AML-193 (cell line): Measurements from ENCODE around the gene TCF23.
A peak's percentile ranks its signal among the peaks of the same experiment; 100 is the strongest.

ENCODE experiments used
- DNase-seq, 2 experiments: peaks; one replicate each; lab custom pipeline; 2025; lab: John Stamatoyannopoulos, UW

TCF23 gene

DNA sequence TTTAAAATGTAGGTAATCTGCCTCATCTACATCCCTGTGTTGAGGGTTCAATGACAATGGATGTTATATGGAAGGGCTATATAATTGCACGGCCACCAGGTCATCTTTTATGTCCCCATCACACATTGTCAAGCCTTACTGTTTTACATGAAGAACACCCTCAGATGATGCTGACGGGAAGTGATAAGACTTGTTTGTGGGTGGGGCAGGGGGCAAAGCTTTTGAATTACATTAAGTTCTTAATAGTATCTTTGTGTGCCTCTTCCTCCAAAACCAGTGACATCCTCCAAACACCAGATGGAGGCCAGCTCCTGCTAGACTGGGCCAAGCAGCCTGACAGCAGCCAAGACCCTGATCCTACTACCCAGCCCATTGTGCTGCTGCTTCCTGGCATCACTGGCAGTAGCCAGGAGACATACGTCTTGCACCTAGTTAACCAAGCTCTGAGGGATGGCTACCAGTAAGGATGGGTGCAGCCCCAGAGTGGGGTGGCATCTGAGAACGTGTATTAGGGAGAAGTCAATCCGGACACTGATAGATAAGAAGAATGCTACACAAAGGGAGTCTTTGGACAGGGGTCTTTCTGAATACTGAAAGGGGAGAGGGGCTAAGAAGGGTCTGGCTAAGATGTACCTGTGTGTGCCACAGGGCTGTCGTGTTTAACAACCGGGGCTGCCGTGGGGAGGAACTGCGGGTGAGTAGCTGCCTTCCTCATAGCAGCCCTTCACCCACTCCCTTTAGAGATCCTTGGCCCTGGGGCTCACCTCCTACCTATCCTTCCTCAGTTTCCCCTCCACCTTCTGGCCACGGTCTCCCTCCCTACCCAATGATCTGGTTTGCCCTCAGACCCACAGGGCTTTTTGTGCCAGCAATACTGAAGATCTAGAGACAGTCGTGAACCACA lies 19.9 kb upstream of the TCF23 start:
- no peak for DNase-seq

DNA sequence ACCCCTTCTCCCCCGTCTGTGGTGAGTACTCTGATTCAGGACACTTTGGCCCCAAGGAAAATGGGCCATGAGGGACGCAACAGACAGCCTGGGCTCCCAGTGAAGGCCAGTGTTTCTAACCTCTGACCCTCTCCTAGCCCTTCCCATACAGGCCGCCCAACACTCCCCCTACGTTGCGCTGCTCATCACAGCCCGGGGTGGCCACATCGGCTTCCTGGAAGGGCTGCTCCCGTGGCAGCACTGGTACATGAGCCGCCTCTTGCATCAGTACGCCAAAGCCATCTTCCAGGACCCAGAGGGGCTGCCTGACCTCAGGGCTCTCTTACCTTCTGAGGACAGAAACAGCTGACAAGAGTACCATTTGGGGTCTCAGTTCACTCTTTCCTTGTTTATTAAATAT lies 18.4 kb upstream of the TCF23 start:
- no peak for DNase-seq

DNA sequence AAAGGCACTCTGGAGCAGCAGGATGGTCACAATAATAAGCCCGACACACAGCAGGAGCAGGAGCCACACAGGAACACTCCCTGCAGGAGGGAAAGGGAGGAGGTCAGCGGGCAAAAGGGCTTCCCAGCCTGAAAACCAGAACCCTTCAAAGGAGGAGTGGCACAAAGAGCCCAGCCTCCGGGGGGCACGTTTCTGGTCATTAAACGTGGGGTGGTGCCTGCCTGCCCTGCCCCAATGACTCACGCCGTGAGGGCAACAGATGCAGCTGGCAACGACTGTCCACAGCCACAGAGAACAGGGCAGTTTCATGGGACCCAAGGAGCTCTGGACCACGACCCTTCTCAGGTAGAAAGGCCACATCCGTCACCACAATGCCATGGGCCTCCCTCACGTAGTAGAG lies 17.4 kb upstream of the TCF23 start:
- DNase-seq: no peak

DNA sequence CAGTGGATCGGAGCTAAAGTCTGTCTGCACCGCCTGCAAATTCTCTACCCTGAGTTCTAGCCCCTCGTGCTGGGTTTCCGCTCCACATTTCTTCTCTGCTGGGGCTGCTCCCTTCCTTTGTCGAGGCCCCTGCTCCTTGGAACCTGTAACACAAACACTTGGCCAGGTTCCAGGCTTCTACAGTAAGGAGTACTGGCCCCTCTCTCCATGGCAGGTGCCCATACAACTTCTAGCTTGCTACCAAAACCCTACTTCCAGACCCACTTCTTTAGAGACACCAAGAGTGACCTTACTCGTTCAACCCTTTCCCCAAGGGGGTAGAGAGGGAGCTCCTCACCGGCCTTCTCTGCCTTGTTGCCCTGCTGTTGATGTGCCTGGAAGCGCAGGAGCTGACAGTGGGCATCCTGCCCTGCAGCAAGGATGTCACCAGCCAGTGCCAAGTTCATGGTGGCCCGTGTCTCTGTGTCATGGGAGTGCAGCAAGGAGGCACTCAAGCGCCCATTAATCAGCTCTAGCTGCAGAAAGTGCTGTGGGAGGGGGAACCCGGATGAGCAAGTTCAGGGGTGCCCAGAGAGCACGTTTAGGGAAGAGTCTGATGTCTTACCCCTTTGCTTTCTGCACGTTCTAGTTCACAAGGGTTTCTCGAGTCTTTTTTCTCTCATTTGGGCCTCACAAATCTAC lies 15.5 kb upstream of the TCF23 start:
- DNase-seq: peak in 1 of 2 experiments; percentile 55

DNA sequence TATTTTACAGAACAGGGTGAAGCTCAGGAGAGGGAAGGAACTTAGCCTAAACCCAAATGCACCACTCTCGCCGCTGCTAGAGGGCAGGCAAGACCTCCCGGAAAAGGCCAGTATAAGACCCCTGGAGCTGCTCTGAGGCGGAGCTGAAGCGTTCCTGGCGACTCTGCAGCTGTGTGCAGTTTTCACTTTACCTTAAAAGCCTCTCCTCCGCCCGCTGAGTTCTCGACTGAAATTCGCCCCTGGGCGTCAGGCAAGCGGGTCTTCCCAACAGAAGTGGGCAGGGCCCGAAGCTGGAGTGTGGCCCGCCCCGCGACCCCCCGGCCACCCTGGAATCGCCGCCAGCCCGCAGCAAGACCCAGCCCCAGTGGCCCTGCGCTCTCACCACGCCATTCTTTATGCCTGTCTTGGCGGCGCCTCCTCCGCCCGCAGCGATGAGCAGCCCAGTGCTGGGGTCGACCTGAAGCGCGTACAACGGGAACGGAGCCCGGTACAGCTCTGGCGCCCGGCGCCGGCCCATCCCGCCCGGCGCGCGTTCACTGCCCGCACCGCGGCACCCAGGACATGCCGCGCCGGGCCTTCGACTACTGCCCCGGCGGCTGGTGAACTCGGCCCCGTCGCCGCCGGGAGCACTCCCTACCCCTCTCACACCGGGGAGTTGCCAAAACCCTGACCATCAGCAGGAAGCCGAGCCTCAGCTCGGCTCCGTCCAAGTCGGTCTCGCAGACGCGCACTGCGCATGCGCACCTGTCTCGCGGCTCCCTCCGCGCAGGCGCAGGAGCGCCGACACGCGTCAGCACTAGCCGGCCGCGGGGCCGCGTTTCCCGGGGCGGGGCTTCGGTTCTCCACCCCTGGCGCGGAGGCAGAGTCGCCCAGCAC lies 14.7 kb upstream of the TCF23 start, which contains the start of gene PREB:
Gene PREB, minus strand, starts transcription at position 732 of the 876 bp plus-strand sequence. Its CDS starts 215 bp downstream, at position 517.
- peak; percentile 91 for DNase-seq

DNA sequence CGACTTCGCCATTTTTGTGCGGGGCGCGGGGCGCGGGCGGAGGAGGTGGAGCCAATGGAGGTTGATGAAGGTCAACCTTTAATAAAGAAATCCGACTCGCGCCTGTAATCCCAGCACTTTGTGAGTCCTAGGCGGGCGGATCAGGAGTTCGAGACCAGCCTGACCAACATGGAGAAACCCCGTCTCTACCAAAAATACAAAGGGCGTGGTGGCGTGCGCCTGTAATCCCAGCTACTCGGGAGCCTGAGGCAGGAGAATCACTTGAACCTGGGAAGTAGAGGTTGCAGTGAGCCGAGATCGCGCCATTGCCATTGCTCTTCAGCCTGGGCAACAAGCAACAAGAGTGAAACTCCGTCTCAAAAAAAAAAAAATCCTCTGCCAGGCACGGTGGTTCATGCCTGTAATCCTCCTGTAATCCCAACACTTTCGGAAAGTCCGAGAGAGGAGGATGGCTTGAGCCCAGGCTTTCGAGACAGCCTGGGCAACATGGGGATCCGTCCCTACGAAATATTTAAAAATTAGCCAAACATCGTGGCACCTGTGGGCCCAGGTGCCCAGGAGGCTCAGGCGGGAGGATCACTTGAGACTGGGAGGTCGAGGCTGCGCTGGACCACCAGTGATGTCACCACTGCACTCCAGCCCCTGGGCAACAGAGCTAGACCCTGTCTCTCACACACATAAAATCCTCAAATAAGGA lies 13.9 kb upstream of the TCF23 start:
- no peak for DNase-seq

DNA sequence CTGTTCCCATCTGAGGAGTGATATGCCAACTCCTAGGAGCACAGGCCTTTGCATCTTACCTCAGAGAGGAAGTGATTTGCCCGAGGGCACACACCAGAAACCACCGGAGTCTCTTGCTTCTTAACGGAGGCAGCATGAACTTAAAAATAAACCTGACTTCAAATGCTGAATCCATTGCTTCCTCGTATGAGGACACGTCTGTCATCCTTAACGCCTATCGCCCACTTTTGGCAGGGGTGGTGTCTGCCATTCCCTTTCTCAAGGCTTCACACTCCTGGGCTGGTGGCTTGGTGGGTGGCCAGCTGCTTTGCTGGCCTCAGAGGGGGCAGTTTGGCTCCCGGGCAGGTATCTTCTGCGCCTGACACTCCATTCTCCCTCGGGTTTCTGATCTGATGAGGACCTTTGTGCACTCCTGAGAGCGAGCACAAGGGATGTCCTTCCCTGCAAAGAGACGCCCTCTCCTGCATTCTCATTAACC lies 13.3 kb upstream of the TCF23 start:
- DNase-seq: no peak

DNA sequence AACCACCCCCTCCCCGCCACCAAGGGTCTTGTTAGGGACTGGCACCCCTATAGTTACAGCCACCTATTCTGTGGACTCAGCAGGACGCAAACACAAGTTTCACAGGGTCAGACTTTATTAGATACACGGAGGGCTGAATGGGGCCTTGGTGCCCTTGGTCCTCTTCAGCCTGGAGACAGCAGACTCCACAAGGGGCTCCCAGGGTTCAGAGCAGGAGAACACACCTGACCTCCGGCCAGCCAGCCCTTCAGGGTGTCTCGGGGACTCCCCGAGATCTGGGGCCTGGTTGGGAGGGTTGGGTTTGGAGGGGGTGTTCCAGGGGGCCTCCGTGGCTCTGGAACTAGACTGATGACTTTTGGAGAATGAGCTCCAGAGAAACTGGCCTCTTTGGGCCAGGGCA lies 12.1 kb upstream of the TCF23 start:
- no peak for DNase-seq

DNA sequence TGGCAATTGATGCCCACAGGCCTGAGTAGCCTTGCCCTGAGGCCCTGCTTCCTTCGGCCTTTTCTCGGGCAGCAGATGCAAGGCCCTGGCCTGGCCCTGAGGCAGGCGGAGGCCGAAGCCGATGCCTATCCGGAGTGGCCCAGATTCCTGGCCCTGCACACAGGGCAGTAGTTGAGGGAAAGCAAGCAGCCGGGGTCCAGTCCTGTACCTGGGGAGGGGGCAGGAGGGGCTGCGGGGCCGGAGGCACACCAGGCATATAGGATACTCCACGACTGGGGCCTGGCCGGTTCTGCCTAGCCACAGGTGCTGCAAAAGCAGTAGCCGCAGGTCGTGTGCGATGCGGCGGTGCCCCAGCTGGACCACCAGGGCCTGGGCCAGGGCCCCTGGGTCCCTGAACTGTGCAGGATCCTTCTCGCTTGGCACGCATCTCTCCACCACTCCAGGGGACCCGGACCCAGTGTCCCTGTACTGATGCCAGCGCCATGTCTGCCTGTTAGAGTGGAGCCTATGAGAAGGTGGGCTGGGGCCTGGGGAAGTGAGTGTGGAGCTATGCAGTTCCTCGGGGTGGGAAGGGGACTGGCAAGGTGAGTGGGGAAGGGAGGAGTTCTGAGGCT lies 11.4 kb upstream of the TCF23 start:
- no peak for DNase-seq

DNA sequence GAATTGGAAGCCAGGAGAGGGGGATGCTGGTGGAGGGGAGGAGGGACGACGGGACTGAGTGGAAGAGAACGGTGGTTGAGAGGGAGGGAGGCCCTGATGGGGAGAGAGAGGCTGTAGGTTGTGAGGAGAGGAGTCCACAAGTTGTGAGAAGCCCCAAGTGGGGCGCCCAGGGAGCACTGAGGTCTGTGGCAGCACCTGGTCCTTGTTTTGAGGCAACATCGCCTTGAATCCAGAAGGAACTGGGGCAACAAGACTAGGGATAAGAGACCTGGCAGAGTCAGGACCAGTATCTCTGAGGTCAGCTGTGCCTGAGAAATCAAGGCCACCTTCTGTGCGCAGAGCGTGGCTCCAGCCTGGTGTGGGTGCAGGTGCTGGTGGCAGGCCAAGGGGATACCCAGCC lies 10.7 kb upstream of the TCF23 start:
- no peak for DNase-seq

DNA sequence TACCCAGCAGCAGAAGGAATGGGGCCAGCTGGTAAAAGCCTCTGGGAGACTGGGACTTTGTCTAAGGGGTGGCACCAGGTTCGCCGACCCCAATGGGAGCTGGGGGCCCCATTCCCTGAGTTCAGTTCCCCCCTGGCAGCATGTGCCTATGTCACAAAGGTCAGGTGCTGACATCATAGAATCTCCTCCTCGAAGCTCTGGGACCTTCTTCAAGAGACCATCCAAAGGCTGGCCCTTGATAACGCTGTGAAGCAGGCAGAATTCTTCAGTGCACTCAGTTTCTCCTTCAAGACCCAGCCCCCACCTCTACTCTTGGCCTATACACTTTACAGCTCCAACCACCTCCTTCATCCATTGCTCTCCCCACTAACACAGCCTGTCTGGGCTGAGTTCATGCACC lies 9.5 kb upstream of the TCF23 start, which contains the start of gene PRR30:
Gene PRR30, minus strand, starts transcription at position 101 of the 400 bp plus-strand sequence. CDS start 1,081 bp downstream, outside the sequence.
- DNase-seq: no peak

DNA sequence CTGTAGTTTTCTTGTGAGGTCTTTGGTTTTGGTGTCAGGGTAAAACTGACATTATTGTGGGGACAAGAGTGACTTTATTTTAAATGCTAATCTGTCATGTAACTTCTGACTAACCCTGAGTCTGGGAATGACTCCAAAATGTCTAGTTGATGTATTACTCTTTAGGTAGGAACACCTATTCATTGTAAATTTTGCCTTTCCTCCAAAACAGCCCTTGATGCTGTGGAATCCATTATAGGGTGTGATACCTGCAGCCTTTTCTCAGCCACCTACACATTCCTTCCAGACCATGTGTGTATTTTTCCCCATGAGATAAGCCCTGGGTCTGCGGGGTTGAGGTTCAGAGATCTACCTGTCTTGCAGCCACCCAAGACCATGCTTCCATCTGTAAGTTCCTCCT lies 5.5 kb upstream of the TCF23 start:
- DNase-seq: no peak

DNA sequence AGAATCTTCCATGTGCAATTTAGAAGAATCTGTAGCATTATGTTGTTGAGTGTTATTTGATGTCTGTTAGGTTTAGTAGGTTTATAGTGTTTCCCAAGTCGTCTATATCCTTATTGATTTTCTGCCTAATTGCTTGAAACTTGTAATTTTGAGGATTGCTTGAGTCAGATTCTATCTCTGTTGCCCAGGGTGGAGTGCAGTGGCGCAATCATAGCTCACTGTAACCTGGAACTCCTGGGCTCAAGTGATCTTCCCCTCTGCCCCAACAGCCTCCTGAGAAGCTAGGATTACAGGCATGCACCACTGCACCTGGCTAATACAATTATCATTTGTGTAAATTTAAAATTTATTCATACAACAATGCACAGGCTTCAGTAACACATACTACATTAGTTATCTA lies 3.1 kb upstream of the TCF23 start:
- no peak for DNase-seq

DNA sequence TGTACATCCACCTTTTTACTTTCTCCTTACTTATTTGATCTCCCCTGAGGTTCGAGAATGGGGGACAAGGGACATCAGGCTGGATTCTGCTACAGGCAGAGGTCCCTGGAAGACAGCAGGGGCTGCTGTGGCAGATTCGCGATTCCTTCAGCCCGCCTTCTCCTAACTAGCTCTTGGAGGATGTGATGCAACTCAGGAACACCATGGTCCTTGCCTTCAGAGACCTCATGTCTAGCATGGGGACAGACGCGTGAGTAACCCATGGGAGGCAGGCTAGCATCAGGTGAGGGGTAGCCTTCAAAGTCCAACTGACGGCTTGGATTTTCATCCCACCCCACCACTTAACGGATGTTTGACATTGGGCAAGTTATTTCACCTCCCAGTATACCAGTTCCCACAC lies 869 bp upstream of the TCF23 start:
- no peak for DNase-seq

DNA sequence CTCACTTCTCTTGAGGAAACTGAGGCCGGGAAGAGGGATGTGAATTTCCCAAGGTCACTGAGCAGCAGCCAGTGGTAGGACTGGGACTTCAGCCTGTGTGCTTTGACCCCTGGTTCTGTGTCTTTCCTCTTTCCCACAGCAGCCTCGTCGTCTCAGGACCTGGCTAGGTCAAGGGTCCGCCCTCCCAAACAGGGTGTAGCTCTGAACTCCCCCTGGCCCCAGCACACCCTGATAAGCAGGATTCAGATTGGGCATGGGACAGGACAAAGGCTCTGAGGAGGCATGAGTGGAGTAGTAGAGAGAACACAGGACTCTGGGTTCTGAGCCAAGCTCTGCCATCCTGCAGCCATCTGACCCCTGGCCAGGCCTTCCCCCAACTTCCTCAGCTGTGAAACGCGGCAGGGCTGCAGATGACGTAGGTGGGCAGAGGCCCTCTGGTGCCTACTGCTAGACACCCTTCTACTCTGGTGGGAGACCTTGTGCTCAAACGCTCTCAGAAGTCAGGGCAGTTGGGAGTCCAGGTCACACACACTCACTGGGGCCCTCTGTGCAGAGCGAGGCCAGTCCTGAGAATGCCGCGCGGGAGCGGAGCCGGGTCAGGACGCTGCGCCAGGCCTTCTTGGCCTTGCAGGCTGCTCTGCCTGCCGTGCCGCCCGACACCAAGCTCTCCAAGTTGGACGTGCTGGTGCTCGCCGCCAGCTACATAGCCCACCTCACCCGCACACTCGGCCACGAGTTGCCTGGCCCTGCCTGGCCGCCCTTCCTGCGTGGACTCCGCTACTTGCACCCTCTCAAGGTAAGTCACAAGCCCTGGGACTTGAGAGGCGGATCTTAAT lies 984 bp downstream of the TCF23 start:
- DNase-seq: no peak

DNA sequence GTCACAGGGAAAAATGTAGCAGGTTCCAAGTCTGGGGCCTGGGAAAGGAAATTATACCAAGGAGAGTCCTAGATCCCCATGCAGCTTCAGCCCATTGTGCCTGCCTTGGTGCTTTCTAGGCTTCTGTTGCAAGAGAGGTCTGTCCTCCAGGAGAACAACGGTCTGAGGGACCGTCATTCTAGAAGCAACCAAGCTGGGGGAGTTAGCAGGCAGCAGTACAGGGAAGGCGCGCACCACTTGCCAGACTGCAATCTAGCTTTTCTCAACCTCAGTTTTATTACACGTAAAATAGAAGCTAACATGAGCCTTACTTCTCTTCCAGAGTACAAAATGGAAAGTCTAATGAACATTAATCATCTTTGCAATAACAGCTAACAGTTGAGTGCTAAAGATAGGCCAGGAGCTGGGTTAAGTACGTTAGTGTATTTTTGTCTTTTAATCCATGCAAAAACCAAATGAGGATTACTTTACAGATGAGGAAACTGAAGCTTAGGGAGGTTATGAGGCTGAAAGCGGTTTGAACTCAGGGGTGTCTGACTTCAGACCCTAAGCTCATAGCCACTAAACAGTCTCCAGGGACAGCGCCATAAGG lies 1.9 kb downstream of the TCF23 start:
- DNase-seq: no peak

DNA sequence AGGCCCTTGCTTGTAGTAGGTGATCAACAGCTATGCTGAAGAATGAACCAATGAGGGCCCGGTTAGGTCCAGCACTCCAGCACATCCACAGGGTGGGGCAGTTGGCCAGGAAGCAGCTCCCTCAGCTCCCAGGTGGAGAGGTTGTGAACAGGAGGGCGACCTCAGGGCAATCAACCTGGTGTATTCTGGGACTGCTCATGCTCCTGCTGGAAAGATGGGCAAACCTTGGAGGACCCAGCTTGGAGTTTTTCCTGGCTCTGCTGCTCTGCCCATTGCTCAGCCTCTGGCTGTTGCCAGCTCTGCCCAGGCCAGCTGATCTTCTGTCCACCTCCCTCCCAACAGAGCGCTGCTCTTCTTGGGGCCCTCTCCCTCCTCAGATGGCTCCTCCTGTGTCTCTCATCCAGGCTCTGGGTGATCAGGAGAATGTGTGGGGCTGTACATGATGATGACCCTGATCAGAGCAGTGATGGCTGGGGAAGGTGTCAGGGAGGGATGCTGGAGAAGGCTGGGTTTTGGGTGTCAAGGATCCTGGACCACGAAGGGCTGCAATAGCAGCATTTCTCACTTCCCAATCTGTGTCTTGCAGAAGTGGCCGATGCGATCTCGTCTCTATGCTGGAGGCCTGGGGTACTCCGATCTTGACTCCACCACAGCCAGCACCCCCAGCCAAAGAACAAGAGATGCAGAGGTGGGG lies 3.4 kb downstream of the TCF23 start:
- no peak for DNase-seq

DNA sequence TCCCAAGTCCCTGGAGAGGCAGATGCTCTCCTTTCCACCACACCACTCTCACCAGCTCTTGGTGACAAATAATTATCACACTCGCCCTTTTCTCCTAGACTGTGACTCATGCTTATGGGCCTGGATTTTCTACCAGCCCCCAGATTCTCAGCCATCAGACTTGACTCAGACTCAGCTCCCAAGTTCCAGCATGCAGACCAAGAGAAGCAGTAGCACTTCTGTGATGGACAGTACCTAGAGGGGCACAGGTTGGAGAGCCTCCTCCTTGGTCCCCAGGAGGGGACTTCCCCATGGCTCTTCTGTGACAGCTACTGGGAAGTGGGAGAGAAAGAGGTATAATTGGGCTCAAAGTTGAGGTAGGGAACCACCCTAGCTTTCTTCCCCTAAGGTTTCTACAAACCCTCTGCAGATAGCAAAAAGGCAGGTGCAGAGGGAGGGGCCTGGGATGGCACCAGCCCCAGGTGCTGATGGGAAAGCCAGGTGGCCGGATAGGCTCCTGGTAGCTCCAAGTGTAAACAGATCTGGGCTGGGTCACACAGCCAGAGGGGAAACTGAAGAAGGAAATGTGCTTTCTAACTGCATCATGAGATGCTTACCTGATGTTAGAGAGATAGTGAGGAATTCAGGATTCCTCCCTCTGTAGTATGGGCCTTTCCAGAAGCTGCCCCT lies 4.1 kb downstream of the TCF23 start:
- DNase-seq: no peak
